T-helper 1 cell (primary cell): ENCODE measurements around the gene CUL2.
A peak's percentile ranks its signal among the peaks of the same experiment; 100 is the strongest.
"Not testable (repeated sequence)": the region's sequence is repeated elsewhere in the genome, so short reads cannot be mapped to it uniquely, and the experiment has no call there.

Source experiments
- DNase-seq, 5 donors: peaks; one replicate each; pipeline ENCODE4 v3.0.0-alpha.2; 2012 to 2020

Gene CUL2

DNA sequence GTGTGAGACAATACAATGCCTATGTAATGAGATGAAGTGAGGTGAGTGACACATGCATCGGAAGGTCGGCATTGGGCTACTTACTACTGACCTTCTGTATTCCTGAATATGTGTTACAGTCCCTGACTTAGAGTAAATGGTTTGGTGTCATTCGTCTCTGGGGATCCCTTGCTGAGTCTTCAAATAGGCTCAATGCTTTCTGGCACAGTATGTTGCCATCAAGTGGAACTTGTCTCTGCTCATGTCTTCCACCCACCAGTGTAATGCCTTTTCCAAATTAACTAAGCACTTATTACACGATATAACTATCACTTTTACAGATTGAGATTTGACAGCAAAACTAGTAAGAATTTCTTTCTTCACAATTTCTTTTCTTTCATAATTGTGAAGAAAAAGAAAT is 10.9 kb downstream of the CUL2 start:
- DNase-seq: no peak

DNA sequence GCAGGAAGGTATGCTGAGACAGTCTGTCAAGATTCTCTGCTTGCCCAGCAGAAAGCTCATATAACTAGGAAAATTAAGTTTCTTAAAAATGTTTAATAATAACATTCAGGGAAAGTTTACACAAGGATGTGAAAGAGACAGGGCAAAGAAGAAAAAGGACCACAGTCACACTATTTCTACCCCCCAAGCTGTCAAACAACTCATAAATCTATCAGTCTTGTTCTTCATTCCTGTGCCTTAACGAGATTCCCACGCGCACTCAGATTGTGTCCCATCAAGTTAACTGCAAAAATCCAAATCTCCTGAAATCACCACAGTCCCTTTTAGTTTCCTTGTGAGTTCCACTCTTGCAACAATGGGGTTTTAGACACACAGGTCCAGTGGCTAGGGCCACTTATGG is 14.9 kb downstream of the CUL2 start:
- no peak for DNase-seq

DNA sequence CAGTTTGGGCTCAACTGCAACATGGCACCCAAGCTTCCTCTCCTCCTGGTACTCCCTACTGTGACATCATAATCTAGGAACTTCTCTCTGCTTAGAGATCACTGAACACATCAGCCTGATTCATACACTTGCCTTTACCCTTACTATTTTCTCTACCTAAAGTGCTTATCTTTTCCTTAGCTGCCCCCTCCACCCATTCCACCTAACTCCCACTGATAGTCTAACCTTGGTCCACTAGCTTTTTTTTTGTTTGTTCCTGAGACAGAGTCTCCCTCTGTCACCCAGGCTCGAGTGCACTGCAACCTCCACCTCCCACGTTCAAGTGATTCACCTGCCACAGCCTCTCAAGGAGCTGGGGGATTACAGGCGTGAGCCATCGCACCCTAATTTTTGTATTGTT is 15.9 kb downstream of the CUL2 start:
- no peak for DNase-seq

DNA sequence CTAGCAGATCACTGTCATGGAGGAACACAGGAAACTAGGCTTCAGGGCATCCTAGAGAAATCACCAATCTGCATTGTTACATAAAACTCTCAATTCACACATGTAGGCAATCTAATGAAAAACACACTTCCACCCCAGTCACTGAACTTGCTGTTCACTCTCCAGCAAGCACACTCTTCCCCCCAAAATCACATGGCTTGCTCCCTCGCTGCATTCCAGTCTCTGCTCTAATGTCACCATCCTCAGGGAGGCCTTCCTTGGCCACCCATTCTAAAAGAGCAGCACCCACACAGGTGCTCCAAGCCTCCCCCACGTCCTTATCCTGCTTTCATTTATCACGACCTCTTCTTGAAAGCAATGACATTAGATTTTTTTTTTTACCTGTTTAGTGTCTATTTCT is 19.6 kb downstream of the CUL2 start:
- no peak for DNase-seq

DNA sequence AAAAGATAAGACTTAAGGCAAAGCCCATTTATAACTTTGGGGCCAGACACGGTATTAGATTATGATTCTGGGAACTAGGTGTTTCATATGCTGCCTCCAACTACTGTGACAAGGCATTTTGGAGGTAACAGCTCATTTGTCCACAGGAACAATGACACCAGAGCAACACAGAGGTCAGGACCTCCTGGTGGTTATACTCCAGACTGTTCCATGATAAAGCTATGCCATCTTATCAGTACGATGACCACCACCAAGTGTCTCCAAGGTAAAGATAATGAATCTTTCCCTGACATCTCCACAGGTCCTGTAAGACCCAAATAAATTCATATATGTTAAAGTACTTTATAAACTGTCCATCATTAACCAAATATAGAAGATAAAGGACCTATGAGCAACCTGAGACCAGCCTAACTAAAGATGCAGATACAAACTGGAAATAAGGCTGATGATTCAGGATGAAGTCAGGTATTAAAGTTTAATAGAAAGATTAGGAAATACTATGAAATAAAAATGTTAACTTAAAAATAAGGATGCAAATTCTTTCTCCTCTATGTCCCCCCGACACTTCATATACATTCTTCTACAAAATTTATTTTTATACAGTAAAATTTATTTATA is 26.2 kb downstream of the CUL2 start:
- no peak for DNase-seq

DNA sequence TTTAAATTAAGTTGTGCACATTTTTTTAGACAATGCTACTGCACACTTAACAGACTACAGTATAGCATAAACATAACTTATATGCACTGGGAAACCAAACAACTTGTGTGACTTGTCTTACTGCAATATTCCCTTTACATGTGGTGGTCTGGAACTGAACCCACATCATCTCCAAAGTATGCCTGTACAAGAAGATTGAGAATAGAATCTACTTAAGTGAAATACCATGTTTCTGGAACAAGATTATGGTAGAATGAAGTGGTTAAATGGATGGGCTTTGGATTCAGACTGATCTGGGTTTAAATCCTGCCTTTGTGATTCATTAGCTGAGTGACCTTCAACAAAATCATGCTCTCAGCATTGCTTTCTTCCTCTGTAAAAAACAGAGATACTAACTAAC is 30.7 kb downstream of the CUL2 start:
- no peak for DNase-seq

DNA sequence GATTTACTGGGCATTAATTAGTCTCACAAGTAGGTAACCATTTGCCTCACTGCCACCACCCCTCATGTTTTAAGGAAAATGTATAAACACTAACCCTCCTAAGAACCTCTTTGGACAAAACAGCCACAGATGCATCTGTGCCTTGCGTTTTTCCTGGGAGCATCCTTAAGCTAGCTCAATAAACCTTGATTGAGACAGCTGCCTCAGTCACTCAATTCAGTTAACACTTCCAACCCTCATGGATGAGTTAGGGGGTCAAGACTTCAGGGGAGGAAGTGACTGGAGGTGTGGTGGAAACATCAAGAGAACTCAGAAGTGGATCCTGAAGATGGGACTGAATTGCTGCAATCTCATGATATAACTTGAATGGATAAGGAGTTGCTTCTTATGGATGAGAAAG is 31.5 kb downstream of the CUL2 start:
- no peak for DNase-seq

DNA sequence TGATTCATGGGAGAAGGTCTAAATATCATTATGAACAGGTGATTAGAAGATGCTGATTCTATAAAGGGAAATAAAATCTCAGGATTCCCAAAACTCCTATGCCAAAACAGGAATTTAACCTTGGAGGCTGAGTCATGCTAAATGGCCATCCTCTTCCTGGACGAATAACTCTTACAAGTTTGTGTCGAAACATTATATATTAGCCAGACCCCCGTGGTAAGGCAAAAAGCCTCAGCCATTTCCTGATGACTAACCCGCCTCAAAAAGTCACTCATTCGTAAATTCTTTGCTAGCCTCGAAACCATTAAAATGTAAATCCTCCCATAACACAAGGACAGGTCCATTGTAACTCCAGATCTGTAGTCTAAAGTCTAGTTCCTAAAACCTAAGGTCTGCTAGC is 32.0 kb downstream of the CUL2 start:
- no peak for DNase-seq

DNA sequence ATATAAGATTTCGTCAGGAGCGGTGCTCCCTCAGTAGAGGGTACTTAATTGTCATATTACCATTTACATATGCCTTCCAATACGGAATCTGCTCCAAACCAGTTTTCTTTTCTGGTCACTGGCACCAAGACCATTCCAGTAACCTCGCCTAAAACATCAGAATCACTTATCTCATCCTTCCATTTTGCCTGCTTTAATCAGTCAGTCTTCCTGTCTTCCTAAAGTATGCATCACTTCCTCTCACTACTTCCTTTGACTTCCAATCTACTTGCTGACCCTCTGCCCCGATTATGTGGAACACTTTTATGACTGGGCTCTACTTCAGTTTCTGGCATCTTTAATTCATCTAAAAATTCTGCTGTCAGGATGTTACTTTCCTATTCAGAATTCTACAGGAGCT is 33.5 kb downstream of the CUL2 start:
- no peak for DNase-seq

DNA sequence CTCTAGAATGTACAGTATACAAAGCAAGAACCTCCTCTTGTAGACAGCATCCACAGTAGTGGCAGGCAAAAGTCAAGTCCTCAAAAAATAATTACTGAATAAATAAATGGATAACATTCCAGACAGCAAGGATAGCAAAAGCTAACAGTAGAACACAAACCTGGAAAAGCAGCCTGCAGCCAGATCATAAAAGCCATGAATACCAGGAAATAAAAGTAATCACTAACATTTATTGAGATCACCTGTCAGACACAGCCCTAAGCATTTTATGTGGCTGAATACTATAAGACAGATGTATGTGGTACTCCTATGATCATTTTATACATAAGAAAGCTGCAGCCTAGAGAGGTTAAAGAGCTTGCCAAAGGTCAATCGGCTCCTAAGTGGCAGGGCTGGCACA is 34.0 kb downstream of the CUL2 start:
- DNase-seq: no peak

DNA sequence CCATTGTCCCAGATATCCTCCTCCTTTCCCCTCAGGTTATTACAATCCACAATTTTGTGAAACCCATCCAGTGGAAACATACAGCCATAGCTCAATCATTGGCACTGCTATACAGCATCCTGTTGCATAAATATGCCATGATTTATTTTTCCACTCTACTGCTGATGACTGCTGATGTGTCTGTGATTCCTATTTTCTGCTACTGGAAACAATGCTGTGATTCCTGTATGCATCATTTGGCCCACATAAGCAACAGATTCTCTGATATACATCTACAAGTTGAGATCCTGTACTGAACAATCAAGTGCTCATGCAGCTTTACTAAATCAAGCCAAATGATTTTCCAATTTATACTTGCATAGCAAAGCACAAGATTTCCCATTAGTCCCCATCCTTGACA is 39.6 kb downstream of the CUL2 start:
- no peak for DNase-seq

DNA sequence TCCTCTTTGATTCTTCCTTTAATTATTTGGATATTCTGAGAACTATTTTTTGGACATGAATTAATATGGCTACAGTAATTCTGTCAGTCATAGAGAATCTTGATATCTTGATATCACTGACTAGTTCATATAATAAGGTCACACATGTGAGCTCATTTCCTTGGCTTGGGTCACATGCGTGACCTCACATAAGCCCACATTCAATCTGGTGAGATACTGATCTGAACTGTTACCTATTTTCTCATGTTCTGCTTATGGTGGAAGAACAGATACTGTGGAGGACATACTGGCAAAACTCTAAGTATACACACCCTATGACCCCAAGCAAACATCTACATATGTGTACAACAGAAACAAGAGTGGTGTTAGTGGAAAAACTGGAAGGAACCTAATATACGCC is 44.1 kb downstream of the CUL2 start:
- DNase-seq: no peak

DNA sequence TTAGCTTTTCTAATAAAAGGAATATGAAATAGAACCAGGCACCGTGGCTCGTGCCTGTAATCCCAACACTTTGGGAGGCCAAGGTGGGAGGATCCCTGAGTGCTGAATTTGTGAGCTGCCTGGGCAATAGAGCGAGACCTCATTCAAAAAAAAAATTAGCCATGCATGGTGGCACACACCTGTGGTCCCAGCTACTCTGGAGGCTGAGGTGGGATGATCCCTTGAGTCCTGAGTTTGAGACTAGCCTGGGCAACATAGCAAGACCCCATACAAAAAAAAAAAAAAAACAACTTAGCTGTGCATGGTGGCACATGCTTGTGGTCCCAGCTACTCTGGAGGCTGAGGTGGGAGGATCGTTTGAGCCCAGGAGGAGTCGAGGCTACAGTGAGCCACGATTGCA is 44.9 kb downstream of the CUL2 start:
- not testable (repeated sequence) for DNase-seq

DNA sequence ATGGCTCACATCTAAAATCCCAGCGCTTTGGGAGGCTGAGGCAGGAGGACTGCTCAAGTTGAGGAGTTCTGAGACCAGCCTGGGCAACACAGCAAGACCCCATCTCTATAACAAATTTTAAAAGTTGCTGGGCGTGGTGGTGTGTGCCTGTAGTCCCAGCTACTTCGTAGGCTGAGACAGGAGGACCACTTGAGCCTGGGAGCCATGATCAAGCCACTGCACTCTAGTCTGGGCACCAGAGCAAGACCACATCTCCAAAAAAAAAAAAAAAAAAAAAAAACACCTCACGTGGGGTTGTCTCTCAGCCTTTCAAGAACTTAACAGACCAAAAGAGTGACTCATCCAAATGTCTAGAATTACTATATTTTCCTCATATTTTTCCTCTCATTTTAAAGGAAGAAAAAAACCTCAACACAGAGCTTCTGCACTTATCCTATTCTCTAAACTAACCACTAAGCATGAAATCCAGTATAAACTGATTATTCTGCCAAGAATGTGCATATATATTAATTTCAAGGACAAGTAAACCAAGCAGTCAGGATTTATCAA is 46.3 kb downstream of the CUL2 start:
- DNase-seq: no peak

DNA sequence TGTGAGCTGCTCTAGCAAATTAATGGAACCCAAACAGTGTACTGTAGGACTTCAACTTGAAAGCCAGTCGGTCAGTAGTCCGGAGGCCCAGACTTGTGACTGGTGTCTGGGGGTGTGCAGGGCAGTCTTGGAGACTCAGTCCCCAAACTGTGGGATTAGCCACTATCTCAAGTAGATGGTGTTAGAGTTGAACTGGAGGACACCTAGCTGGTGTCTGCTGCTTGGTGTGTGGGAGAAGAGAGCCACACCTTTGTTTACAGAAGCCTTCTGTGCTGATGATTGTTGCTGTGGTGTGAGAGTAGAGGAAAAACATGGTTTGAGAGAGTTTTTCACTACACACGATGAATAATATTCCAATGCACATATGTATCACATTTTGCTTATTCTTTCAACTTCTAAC is 47.4 kb downstream of the CUL2 start:
- no peak for DNase-seq

DNA sequence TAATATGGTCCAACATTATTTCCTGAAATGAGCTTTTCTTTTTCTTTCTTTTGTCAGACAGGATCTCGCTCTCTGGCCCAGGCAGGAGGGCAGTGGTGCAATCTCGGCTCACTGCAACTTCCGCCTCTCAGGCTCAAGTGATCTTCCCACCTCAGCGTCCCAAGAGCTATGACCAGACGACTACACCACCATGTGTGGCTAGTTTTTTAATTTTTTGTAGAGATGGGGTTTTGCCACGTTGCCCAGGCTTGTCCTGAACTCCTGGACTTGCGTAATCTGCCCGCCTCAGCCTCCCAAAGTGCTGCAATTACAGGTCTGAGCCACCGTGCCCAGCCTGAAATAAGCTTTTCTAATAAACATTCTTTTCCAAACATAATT is 48.6 kb downstream of the CUL2 start:
- DNase-seq: no peak

DNA sequence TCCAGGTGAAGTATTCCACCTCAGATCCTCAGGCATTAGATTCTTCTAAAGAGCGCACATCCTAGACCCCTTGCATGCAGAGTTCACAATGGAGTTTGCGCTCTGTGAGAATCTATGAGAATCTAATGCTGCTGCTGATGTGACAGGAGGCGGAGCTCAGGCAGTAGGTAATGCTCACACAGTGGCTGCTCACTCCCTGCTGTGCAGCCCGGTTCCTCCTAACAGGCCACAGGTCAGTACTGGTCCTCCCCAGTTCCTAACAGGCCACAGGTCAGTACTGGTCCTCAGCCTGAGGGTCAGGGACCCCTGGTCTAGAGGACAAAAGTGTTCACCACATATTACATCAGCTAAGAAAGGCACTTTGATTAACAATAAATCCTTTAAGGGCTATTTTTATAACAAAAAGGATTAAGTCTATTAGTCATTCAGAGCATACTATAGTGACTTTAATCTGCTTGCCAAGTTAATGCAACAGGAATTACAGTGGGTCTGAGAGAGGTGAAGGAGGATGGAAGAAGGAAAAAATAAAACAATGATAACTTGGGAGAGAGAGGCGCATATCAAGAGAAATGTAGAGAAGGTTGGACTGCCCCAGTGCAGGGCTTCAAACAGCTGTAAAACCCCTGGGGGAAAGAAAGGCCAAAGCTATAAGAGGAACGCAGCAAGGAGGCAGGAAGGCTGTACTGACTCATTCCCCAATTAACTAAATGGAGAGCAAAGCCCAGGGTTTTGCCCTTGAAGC is 49.2 kb downstream of the CUL2 start:
- DNase-seq: no peak

DNA sequence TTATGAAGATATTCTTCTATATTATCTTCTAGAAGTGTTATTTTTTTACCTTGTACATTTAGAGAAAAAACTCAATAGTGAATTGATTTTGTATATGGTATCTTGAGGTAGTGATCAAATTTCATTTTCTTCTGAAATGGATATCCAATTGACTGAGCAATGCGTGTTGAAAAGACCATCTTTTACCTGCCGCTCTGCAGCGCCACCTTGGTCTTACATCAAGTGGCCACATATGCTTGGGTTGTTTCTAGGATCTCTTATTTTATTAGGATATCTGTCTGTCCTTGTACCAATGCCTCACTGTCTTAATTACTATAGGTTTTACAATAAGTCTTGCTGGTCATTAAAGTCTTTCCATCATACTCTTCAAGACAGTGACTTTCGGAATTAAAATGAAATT is 53.0 kb downstream of the CUL2 start:
- DNase-seq: no peak

DNA sequence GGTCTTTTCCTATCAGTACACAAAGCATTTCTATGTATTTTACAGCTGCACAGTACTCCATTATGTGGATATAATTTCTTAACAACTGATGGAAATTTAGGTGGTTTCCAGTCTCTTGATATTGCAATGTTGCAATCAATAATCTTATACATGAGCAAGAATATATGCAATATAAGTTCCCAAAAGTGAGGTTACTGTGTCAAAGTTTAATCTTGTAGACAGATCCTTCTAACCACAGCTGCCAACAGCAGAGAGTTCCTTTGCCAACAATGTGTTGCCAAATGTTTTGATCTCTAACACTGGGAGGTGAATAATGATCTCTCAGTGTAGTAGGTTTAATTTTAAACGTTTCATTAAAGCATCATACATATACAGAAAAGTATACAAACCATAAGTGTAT is 54.5 kb downstream of the CUL2 start:
- no peak for DNase-seq

DNA sequence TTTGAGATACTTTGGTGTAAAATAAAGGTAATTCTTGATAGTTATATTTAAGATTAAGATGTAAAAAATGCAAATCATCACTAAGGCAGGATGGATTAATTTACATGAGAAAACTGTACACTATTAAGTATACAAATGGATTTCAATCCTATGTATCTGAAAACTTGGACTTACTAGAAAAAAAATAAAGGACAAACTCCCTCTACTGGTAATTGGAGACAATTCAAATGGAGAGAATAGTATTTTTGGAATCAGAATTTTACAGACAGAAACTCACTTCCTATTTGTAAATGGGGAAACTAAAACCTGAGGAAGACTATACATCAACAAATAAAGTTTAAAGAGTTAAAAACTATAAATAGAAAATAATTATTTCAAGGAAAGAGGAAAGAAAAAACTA is 62.6 kb downstream of the CUL2 start:
- DNase-seq: no peak

DNA sequence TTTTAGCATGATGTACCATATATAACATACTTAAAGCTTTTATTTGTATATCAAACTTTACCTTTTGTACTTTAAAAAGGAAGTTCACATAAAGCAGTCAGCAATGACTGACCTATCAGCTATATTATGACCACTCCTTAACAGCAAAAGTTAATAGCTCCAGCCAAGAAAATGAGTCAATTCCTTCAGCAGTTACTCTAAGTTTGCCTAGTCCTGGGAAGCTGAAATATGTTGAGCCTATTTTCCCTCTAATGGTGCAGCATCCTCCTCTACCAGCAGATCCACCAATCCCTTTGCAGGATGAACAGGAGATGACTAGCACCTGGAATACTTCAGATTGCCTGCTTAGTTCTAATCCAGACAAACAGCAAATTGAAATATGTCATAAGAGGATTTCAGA is 64.2 kb downstream of the CUL2 start:
- DNase-seq: no peak

DNA sequence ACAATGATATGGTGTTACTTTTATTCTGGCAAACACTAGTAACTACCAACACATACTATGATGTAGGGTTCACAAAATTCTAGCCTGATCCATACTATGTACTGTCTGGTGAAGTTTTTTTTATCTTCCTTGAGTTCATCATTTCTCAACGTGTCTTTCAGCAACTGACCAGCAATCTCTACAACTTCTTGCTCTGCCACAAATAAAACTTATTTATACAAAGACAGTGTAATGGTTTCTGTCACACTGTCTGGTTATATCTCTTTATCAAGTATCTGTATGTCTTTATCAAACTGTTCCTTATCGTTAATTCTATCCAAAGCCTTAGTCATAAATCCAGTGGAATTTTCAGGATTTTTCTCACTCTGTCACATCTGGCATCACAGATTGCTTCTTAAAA is 69.7 kb downstream of the CUL2 start:
- no peak for DNase-seq

DNA sequence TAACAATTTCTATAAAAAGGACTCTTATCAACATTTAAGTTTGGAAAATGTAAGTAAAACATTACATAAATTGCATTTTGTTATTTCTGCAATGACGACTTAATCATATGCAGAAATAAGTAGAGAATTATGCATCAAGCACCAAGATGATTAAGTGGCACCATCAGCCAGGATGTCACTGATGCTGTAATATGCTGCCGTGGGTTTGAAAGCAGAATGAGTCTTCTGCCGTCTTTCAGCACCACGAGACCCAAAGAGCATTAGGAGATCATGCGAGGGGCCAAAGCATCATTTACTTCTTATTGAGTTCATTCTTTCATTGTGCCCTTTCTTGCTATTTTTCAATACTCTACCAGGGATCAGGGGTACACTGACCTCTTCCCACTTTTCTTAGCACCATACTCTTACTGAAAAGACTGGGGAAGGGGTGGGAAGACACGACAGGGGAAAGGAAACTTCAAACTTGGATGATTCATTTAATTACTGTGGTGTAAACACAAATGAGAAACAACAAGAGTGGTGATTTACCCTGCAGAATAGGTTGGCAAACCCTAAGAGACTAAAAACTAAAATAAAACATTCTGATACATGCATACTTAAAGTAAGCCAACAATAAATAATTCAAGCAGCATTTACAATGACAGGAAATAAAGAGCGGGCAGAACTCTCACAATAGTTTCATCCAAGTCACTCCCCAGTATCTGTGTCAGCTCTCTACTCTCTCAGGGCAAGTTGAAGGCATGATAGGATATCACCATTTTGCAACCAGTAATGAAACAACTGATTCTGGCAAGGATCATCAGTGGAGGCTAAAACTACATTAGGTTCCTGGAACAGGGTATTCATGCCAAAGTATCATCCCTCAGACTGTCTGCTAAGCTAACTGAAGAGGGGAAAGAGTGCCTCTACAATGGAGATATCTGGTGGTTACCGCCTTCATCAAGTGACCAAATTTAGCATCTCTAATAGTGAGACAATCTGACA is 70.8 kb downstream of the CUL2 start:
- DNase-seq: peak in 1 of 5 donors; percentile 20

DNA sequence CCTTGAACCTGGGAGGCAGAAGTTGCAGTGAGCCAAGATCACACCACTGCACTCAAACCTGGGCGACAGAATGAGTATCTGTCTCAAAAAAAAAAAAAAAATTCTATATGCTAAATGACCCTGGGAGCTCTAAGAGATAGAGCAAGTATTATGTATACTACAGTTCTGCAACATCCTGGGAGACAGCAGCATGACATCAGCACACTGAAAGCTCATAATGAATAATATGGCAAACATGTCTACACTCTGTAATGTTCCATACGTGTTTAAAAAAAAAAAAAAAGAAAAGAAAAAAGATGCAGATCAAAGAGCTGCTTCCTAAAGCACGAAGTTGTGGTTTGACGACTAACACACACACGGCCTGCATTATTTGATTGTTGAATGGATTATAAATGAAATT is 72.5 kb downstream of the CUL2 start:
- peak in 1 of 5 donors; percentile 29 for DNase-seq
